HG02884 (cell line): ENCODE data around the gene IMMP2L.

Experiments
- ATAC-seq: cut with Tn5 transposase; IDR thresholded peaks from one replicate; pipeline ENCODE4 v1.9.1; 2021; ENCODE audit warnings: mild to moderate bottlenecking, moderate library complexity; ENCODE audit not compliant: unreplicated experiment

Gene IMMP2L

DNA sequence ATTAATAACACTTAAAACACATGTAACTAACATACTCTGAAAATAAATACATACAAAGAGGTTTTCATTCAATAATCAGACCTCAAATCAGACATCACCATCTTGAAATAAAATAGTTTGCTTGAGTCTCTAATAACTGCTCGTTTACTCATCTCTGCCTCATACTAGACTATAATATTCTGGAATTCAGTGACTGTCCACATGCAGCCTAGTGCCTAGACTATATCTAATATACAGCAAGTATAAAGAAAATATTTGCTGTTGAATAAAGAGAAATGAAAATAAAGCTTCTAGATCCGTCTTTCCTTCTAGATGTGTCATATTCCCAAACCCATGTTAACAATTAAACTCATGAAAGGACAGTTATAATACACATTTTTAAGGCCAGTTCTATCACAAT lies 707.6 kb downstream of the IMMP2L start:
- no peak for ATAC-seq

- no peak for ATAC-seq
Observed at GRCh38 chr7:110854166-110854565, 708.1 kb downstream of the IMMP2L start.

- no peak for ATAC-seq
Observed at GRCh38 chr7:110853263-110853662, 709.0 kb downstream of the IMMP2L start.

GRCh38 chr7:110852156-110852940 lies 709.9 kb downstream of the IMMP2L start:
- ATAC-seq, result no peak

DNA sequence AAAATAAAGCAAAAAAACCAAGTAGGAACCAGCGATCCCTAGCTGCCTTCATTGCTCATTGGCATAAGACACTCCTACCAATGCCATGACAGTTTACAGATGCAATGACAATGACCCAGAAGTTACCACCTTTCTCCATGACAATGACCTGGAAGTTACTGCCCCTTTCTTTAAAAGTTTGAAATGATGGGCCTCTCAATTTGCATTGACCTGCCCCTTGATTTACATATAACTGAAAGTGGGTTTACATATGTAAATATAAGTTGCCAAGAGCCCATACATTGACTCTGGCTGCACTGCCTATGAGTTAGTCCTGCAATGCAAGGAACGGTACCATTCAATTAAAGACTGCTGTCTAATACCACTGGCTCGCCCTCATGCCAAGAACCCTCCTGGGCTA lies 712.1 kb downstream of the IMMP2L start:
- no peak for ATAC-seq

GRCh38 chr7:110842796-110843195 lies 719.5 kb downstream of the IMMP2L start:
- ATAC-seq, result no peak

DNA sequence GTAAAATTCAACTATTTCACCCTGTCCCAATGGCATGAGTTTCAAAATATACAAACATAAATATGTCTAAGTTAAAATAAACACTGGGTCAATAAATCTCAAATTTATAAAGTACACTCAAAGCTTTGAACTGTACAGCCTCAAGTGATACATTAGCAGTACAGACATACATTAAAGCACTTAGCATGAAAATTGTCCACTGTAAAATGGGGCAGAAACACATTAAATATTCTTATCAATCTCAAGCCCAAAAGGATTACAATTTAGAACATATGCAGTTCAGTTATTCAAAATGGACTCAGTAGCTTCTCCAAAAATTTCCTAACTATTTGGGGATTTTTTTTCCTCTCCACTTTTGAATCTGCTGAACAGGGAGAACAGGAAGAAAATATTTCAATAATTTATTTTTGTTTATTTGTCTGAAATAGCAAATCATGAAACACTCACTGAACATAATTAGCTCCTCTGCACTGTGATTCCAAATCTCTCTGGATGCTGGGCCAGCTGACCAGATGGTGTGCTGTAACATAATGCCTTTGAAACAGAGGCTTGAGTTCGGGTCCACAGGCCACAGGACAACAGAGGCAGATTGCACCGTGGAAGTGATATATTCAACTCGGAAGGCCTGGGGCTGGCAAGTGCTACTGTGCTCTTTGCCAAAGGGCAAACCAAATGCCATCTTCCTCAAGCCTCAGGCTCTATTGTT lies 720.3 kb downstream of the IMMP2L start:
- no peak for ATAC-seq

- ATAC-seq, result no peak
Observed at GRCh38 chr7:110839866-110840265, 722.4 kb downstream of the IMMP2L start.

DNA sequence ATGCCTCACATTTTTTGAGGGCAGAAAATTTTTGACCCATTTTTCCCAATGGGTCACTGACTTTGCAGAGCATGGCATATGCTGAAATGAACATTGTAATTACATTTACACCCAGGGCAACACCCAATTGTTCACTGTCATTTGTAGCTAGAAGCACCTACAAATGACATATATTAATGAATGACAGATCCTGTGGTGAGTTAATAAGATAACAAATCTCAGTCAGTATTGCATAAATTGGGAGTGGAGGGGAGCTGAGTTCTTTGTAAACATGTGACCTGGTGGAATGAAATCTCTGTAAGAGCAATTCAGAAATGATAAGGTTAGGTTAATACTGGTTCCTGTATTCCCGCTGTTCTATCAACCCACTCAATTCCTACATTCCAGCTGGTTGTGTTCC lies 726.4 kb downstream of the IMMP2L start:
- ATAC-seq, result no peak

GRCh38 chr7:110835218-110835617 lies 727.1 kb downstream of the IMMP2L start:
- no peak for ATAC-seq

DNA sequence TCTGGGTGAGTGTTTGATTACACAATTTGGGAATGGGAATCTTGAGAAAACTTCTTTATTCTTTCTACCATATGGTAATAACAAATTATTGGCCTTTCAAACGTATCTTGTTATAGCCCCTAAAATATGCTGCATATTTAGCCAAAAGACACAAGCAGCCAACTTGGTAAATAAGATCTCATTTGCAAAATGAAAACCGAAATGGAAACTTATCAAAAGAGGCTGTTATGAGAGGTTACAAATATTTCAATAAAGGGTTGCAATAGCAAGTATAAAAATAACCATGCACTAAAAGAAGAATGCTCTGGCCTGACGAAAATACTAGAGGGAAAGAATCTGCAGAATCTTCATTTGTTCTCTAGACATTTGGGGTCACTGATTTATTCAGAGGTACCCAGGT lies 730.9 kb downstream of the IMMP2L start:
- no peak for ATAC-seq

- ATAC-seq, result no peak
Observed at GRCh38 chr7:110830778-110831177, 731.5 kb downstream of the IMMP2L start.

DNA sequence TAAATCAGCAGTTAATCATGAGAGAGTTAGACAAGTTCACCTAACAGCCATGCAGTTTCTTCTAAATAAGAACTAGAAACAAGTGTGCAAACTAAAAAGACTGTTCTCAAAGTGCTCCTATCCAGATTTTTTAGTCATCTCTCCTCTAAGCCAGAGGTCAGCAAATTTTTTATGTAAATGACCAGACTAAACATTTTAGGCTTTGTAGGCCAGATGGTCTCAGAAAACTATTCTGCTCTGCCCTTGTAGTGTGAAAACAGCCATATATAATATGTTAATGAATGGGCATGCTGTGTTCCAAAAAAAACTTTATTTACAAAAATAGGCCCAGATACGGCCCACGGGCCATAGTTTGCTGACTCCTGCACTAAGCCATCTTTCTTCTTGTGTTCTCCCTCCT lies 734.4 kb downstream of the IMMP2L start:
- ATAC-seq, result no peak

DNA sequence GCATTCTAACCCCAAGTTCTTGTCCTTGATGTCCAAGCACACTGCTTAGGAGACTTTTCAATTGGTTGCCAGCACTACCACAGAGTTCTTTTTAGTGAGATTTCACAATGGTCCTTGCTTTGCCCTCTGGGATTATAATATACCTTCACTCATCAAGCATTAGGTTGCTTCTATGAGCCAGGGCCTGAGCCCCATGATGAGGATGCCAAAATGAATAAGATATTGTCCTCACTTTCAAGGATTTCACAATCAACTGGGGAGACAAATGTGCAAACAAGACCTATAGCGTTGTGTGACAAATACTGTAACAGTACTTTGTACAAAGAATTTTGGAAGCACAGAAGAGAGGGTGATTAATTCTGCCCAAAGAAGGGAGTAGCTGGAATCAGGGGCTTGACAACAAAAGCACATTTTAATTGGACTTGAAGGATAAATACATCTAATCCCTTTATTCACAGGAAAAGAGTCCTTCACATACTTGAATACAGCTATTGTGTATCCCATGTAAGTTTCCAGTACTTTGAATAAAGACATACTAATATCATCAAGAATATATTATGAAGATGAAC lies 734.9 kb downstream of the IMMP2L start:
- ATAC-seq, result no peak

- ATAC-seq, result no peak
Observed at GRCh38 chr7:110813986-110814385, 748.3 kb downstream of the IMMP2L start.

- ATAC-seq, result no peak
Observed at GRCh38 chr7:110809832-110810231, 752.5 kb downstream of the IMMP2L start.

DNA sequence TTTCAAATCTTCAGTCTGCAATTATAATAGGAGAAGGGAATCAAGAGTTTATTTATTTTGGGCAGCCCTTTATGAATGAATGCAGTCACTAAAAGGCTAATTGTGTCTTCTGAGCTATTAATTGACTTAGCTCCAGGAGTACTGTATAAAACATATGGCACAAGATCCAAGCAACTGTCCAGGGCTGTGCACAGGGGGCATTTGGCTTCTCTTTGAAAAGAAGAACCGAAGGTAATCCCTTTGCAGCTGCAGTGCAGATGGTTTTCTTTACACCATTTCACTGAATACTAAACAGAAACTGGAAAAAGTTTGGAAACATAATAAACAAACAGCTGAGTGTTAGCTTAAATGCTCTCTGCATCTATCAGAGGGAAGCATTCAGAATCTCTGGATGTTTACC lies 753.9 kb downstream of the IMMP2L start:
- ATAC-seq, result no peak

DNA sequence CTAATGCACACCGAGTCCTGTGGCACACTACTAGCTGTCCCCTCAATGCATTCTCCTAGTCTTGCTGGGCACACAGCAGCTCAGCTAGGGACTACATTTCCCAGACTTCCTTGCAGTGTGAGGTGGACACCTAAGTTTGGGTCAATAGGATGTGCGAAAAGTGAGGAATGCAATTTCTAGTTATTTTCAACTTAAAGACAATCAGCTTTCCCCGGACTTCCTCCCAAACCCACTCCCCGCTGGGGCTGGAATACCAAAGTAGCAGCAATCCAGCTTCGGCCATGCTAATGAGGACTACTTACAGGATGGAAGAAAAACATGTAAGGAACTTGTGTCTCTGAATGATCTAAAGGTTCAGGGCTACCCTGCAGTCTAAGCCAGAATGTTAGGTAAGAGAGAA lies 757.8 kb downstream of the IMMP2L start:
- no peak for ATAC-seq

GRCh38 chr7:110803602-110804143 lies 758.6 kb downstream of the IMMP2L start:
- ATAC-seq, result no peak

DNA sequence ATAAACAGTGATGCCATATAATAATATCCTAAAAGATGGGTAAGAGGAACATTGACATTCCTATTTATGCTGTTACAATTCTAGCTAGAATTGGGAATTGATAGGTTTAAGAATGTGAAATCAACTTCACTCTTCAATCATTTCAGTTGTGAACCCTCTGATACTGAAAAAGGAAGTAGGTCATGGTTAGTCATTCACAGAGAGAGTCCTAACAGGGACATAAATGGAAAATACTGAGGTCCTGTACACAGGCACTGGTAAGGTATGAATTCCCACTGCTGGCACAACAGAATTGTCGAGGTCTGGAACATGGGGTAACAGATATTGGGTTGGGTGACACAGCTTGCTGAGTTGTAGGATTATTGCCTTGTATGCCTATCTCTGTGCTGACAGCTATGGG lies 760.8 kb downstream of the IMMP2L start:
- ATAC-seq, result peak; percentile 79

GRCh38 chr7:110800984-110801383 lies 761.3 kb downstream of the IMMP2L start:
- ATAC-seq, result peak; percentile 48

DNA sequence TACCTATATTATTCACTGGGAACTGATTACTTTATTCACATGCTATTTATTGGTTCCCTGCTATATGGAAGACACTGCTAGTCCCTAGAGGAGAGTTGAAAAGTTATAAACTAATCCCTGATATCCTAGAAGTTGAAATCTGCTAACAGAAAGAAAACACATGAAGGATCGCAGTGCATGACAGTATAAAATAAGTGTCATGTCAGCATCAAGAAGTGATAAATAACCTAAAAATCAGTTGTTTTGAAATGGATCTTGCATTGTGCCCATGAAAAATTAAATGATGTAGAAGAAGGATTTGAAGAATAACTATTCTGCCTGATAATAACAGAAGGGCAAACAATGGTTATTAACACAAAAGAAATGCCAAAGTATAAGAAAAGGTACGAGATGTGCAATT lies 764.6 kb downstream of the IMMP2L start:
- ATAC-seq, result no peak
